IPS-11a (cell line): Measurements from ENCODE around the gene GLS.
"Not testable (repeated sequence)": the region's sequence is repeated elsewhere in the genome, so short reads cannot be mapped to it uniquely, and the experiment has no call there.

ENCODE experiments used
- H3K4me3 ChIP-seq: one replicate; pipeline ENCODE4 v1.5.1; 2013; ENCODE audit warnings: low read depth, low read length, control low read depth

Gene GLS

DNA sequence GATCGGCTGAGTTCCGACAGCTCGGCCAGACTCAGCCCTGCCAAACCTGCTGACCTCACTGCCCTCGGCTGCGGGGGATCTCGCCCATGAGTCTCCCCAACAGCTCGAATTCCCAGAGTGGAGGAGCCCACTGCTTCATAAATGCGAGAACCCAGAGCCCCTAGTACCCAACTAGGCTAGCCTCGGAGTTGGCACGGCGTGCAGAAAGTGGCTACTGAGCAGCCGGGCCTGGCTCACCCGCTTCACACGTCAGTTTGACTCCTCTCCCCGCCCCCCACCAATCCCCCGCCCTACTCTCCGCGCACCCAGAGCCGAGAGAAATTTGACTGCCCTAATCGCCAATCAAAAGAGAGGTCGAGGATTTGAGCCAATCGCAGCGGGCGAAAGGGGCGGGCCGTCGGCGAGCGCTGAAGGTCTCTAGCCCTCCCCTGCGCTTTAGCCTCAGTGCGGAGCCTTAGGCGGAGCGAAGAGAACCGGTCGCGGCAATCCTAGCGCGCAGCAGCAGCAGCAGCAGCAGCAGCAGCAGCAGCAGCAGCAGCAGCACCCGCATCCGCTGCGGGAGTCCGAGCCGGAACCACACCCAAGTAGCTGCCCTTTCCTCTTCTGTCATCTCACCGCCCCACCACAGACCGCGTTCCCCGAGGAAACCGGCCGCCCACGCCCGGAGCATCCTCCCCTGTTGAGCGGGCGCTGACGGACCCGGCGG is at the start of gene GLS:
Gene GLS (plus strand): TSS at position 444 of the 706 bp plus-strand sequence. CDS start 264 bp downstream, outside the sequence.
- H3K4me3 ChIP-seq = peak within 1 kb of the TSS; percentile 86

DNA sequence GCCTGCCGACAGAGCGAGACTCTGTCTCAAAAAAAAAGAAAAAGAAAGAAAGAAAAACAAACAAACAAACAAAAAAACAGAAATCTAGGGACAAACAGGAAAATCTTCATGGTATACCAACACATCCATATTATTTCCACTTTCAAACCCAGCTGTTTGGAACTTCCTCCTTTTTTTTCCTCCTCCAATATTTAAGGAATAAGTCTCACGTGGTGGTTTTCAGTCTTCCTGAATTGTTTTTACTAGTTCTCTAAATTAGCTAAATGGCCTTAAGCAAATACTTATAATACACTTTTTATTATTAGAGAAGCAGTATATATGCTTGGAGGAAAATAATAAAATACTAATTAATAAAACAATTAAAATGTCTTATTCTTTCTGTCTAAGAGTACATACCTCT is 48.7 kb upstream of the GLS start:
- no peak overlapping the region for H3K4me3 ChIP-seq

- no peak overlapping the region for H3K4me3 ChIP-seq
Observed at GRCh38 chr2:190834890-190835208, 45.8 kb upstream of the GLS start.

DNA sequence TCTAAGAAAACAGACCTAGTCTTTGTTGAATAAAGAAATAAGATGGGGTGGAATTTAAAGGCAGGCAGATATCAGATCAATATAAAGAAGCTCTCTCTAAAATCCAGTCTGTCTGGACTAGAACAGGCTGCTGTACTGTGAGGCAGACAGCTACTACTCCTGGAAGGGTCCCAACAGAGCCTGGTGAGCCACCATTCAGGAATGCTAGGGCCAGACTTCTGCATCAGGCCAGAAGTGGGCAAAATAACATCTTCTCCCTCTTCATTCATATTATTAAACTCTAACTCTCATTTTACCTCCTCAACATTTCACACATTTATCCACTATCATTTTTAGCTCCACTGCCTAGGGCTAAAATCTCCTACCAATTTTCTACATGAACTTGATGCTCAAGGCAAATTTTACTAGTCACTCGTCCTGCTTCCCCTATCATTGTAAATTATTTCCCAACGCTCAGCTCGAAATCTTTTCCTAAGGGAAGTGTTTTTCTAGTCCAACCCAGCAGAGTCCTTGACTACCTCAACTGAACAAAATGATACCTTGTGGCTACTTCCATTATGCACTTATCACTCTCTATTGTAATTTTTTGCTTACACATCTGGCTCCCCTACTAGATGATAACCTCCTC is 45.2 kb upstream of the GLS start:
- no peak overlapping the region for H3K4me3 ChIP-seq

- H3K4me3 ChIP-seq = no peak overlapping the region
Observed at GRCh38 chr2:190836767-190837166, 43.9 kb upstream of the GLS start.

DNA sequence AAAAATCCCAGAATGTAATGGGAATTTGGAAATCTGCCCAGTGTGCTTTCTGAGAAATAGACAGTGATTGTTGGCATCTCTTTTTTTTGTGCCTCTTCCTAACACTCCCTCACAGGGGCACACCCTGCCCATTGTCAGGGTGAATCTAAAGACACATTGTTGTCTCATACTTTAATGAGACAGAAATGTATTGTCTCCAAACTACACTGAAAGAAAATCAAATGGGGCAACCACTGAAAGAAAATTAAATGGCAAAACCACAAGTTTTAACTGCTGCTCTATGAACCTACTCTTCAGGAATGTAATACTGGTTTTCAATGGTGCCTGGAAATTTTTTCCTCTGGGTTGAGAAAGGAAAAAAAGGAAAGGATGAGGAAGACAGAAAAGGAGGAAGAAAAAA is 43.2 kb upstream of the GLS start:
- H3K4me3 ChIP-seq = no peak overlapping the region

- no peak overlapping the region for H3K4me3 ChIP-seq
Observed at GRCh38 chr2:190837952-190838361, 42.7 kb upstream of the GLS start.

DNA sequence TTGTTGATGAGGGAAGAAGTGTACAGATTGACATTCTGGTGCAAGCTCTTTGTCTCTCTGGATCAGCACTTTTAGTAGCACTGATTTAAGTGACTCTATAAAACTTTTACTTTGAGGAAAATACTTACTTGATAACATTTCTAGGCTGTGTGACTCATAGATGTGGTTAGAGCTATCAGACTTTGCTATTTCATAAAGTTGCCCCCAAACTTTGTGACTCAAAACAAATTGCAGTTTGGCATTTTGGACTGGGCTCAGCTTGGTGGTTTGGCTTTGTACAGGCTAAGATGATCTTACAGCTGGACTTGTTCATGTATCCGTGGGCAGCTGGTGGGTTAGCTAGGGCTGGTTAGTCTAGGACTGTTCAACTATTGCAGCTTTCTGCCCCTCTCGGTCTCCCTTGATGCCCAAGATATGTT is 42.1 kb upstream of the GLS start:
- H3K4me3 ChIP-seq = no peak overlapping the region

GRCh38 chr2:190840569-190841172 is 40.0 kb upstream of the GLS start:
- H3K4me3 ChIP-seq = no peak overlapping the region

DNA sequence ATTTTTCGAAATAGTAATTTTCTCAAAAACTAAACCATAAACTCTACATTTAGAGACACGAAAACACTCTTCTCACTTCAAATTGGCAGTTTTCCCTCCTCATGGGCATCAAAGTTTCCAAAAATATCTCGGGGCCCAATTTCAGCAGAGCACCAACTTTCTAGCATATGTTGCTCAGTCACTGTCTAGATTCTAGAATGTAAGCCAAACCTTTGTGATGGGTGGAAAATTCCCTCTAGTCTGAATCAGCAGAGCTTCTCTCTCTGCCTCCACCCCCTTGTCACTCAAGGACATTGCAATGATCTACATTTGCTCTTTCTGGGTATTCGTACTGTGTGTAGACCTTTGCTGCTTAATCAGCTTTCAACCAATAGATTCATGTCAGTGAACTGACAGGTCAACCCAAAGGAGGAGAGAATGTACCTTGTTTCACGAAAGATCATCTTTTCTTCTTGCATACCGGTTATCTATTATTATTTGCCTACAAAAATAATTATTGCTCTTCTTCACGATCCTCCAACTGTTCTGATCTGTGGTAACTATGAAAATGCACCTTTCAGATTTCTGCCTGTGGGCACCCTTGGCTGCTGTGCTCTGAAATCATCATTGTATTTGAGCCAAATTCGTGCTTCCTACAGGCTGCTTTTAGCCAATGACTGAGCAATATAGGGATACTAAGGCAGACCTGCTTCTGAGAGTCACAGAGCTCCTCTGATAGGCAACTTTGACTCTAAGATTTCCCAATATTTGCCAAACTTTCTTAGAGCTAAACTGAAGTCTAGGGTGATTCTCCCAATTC is 38.7 kb upstream of the GLS start:
- H3K4me3 ChIP-seq = no peak overlapping the region

DNA sequence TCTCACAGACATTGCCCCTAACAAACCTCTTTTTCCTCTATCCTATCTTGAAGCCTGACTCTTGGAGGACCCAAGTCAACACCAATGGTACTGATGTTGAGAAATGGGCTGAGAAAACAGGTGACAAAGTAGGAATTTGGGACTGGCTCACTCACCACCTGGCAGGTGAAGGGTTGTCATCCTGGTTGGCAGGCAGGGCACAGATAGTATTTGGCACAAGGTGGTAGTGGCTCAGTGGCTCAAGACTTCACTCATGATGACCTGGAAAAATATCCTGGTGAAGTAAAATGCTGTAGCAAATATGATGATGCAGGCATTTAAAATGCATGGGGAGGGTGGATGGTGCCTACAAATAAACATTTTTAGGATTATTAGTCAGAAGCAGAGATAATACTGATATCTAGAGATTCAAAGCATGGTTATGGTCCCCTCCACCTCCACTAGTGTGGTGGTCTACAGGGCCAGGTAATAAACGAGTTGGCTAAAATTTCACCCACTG is 38.0 kb upstream of the GLS start:
- H3K4me3 ChIP-seq = no peak overlapping the region

DNA sequence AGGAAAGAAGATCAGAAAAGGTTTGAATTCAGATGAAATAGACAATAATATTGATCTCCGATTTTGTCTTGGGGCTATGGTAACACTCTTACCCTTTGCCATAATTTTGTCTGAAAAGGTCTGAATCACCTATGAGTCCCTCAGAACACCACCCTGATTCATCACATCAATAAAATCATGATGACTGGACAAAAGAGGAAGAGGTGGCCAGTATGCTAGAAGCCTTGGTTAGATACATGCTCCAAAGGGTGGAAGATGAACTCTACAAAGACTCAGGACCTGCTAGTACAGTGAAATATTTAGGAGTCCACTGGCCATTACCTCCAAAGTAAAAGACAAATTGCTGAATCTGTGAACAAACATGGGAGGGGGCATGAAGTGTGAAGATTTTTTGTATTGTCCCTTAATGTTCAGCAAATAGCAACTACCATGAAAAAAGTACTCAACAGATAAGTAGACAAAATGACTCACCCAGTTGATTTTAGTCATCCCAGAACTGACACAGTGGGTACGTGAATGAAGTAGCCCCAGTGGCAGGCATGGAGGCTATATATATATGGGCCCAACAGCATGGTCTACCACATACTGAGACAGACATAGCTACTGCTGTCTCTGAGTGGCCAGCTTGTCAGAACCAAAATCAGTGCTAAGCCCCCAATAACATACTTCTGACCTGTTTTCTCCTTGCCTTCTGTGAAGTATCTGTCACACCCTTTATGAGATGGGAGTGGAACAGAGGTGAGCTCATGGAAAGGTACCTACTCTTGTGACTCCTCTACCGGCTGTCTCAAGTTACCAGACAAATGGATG is 36.5 kb upstream of the GLS start:
- H3K4me3 ChIP-seq = no peak overlapping the region

DNA sequence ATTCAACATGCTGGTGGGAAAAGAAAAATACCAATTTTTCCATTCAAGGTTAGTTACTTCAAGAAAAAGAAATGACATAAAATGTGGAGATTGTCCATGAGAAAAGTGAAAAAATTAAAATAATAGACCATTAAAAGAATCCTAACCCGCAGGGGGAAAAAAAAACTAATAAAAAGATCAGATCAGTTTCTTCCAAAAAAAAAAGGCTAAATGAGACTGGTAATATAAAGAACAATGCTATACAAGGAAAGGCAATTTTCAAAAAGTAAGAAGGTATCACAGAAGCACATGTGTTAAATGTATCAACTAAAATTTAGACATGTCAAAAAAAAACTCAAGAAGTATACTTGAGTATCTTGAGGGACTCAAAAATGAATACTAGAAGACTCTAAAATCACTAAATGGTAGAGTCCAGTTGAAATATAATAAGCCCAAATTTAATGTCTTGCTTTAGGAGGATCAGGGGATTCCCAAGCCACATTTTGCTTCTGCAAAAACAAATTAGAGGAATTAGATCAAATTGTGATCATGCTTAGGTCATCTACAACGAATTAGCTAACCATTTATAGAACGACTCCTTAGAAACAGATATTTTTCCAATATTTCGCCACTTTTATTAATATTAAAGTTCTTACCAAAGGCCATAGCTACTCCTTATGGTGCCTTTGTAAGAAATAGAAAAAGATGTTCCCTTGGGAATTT is 35.8 kb upstream of the GLS start:
- H3K4me3 ChIP-seq = no peak overlapping the region

GRCh38 chr2:190846746-190847145 is 33.9 kb upstream of the GLS start:
- H3K4me3 ChIP-seq = no peak overlapping the region

GRCh38 chr2:190847504-190848081 is 33.0 kb upstream of the GLS start:
- H3K4me3 ChIP-seq = no peak overlapping the region

DNA sequence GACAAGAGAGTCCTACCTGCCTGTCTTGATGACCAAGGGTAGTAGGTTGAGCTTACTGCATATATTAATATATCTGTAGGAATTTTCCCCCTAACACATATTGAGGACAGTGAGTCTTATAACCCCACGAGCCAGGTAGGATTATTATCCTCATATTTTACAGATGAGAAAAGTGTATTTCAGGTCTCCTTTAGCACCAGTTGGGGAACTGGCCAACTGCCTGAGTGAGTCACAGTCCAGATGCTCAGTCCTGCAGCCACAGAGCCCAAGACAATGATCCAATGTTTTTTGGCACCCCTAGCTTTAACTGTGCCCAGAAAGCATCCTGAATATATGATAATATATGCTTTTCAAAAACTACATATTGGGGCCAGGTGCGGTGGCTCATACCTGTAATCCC is 30.8 kb upstream of the GLS start:
- H3K4me3 ChIP-seq = no peak overlapping the region

GRCh38 chr2:190853022-190853421 is 27.6 kb upstream of the GLS start:
- H3K4me3 ChIP-seq = not testable (repeated sequence)

- H3K4me3 ChIP-seq = no peak overlapping the region
Observed at GRCh38 chr2:190853531-190854383, 26.9 kb upstream of the GLS start.

GRCh38 chr2:190854726-190855125 is 25.9 kb upstream of the GLS start:
- no peak overlapping the region for H3K4me3 ChIP-seq
